Gastroesophageal sphincter (tissue), 3 donors: ENCODE results near the gene POLR2L.

Experiments
- POLR2AphosphoS5 ChIP-seq: sonication (generic); formaldehyde crosslinking; IDR thresholded peaks from one replicate; pipeline ENCODE4 v1.6.1; 2017; ENCODE audit warnings: antibody characterized with exemption
- TF ChIP-seq, protein P1 (sequence below), 4 experiments: fragments of 200-600 bp in 2 of 4; fragments of 450-650 bp in 2 of 4; sonication (generic) in 1 of 4; IDR thresholded peaks; one replicate each; pipeline ENCODE4 v1.5.1; 2017 to 2019; ENCODE audit warnings: antibody characterized with exemption in 4 of 4, mild to moderate bottlenecking in 2 of 4, moderate library complexity in 2 of 4

DNA sequence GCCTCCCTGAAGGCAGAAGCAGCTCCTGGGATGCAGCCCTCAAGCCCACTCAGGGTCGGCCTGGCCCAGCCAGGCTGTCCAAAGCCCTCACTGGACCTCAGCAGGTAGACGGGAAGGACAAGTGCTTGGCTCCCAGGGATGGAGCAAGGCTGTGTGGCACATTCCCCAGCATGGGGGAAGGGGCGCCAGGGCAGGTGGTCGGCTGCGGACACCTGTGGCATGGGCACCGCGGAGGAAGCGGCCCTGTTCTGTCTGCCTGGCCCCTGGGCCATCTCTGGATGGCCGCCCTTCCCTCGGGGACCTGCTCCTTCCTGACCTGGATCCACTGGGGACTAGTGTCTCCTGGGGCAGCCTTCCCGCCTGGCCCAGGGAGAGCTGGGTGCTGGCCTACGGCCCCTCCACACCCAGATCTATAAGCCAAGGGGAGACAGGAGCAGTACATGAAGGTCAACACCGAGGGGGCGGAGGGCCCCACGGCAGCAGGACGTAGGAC, 42.3 kb upstream of the POLR2L start:
- no peak for TF ChIP-seq POLR2AphosphoS5
- TF ChIP-seq, protein P1, sequence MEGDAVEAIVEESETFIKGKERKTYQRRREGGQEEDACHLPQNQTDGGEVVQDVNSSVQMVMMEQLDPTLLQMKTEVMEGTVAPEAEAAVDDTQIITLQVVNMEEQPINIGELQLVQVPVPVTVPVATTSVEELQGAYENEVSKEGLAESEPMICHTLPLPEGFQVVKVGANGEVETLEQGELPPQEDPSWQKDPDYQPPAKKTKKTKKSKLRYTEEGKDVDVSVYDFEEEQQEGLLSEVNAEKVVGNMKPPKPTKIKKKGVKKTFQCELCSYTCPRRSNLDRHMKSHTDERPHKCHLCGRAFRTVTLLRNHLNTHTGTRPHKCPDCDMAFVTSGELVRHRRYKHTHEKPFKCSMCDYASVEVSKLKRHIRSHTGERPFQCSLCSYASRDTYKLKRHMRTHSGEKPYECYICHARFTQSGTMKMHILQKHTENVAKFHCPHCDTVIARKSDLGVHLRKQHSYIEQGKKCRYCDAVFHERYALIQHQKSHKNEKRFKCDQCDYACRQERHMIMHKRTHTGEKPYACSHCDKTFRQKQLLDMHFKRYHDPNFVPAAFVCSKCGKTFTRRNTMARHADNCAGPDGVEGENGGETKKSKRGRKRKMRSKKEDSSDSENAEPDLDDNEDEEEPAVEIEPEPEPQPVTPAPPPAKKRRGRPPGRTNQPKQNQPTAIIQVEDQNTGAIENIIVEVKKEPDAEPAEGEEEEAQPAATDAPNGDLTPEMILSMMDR (IDR thresholded peaks at IDR 0.05) = no peak
